IPS-20b (cell line): ENCODE measurements around the gene FBXL17.

Experiments
- H3K27ac ChIP-seq: one replicate; pipeline ENCODE4 v1.5.1; 2013; ENCODE audit warnings: low read length
- H3K27me3 ChIP-seq: 2 replicates; pipeline ENCODE4 v1.6.1; 2013; ENCODE audit warnings: mild to moderate bottlenecking, low read length, inconsistent platforms; ENCODE audit not compliant: insufficient read depth
- H3K36me3 ChIP-seq: 2 replicates; pipeline ENCODE4 v1.6.1; 2013; ENCODE audit warnings: low read depth, mild to moderate bottlenecking, inconsistent platforms, low read length, moderate library complexity; ENCODE audit not compliant: insufficient read depth
- H3K4me1 ChIP-seq: 2 replicates; pipeline ENCODE4 v1.6.1; 2013; ENCODE audit warnings: mild to moderate bottlenecking, control low read depth, inconsistent platforms, low read length, moderate library complexity; ENCODE audit not compliant: insufficient read depth
- H3K4me3 ChIP-seq: 2 replicates; pipeline ENCODE4 v1.5.1; 2013; ENCODE audit warnings: mild to moderate bottlenecking, low read length, inconsistent platforms
- H3K9ac ChIP-seq: 2 replicates; pipeline ENCODE4 v1.6.1; 2013; ENCODE audit warnings: low read depth, mild to moderate bottlenecking, inconsistent platforms, low read length, moderate library complexity
- H3K9me3 ChIP-seq: 2 replicates; pipeline ENCODE4 v1.6.1; 2013; ENCODE audit warnings: mild to moderate bottlenecking, low read depth, low read length, inconsistent platforms; ENCODE audit not compliant: insufficient read depth

Gene FBXL17

DNA sequence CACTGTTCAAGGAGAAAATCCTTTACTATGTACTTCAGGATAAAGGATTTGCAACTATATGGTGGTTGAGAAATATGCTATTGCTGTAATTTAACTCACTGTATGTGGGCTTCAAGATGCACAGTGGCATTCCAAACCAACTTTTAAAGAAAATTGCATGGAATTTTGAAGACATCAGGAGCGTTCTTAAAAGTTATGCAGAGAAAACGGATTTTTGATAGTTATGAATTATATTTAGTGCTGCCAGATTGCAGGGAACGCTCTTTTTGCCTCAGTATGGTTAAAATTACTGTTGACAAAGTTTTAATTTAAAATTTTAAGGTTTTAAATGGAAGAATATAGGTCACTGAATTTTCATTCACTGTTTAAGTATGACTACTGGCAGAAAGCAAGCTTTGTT, 375.1 kb downstream of the FBXL17 start:
- no peaks in the 10 kb centered on the region for H3K9me3 ChIP-seq
- no peaks in the 10 kb centered on the region for H3K4me1 ChIP-seq
- no peak overlapping the region for H3K9ac ChIP-seq
- H3K27me3 ChIP-seq: no peaks in the 10 kb centered on the region
- no peak overlapping the region for H3K4me3 ChIP-seq
- no peaks in the 10 kb centered on the region for H3K36me3 ChIP-seq
- H3K27ac ChIP-seq: no peak overlapping the region

DNA sequence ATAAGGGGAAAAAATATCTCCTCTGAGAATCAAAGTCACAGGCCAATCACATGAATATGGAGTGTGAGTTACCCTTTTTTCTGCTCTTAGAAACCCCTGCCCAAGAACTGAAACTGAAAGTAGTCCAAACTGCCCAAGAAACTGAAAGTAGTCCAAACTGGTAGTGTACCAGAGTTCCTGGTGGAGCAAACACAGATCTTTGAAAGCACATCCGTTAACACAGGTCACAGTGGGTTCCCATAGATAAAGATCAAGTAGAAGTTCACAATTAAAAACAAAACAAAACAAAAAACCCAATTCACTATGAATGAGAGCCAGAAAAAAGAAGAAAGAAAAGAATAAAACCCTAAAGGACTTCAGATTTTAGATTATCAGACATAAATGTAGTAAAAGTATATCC, 378.7 kb downstream of the FBXL17 start:
- Histone ChIP-seq H3K4me3 (no peak overlapping the region), H3K36me3 (no peaks in the 10 kb centered on the region), H3K9me3 (no peaks in the 10 kb centered on the region), H3K27me3 (no peaks in the 10 kb centered on the region), H3K4me1 (no peaks in the 10 kb centered on the region), H3K27ac (no peak overlapping the region), H3K9ac (no peak overlapping the region)

DNA sequence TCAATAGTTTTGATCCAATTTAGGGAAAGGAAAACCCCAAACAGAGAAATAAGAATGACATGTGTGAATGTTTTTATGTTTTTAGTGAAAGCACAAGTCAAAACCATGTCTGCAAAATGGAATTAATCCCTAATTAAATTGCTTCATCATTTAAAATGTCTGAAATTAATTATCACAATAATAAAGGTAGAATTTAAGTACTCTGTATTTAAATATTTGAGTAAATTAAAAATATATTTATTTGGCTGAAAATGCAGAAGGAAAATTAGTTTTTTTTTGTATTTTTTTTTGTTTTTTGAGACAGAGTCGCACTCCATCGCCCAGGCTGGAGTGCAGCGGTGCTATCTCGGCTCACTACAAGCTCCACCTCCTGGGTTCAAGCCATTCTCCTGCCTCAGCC, 380.7 kb downstream of the FBXL17 start:
- H3K9me3 ChIP-seq: no peaks in the 10 kb centered on the region
- peaks cover 9% of the 10 kb centered on the region for H3K4me1 ChIP-seq
- H3K9ac ChIP-seq: no peak overlapping the region
- no peak overlapping the region for H3K4me3 ChIP-seq
- no peak overlapping the region for H3K27ac ChIP-seq
- H3K36me3 ChIP-seq: no peaks in the 10 kb centered on the region
- H3K27me3 ChIP-seq: no peaks in the 10 kb centered on the region

DNA sequence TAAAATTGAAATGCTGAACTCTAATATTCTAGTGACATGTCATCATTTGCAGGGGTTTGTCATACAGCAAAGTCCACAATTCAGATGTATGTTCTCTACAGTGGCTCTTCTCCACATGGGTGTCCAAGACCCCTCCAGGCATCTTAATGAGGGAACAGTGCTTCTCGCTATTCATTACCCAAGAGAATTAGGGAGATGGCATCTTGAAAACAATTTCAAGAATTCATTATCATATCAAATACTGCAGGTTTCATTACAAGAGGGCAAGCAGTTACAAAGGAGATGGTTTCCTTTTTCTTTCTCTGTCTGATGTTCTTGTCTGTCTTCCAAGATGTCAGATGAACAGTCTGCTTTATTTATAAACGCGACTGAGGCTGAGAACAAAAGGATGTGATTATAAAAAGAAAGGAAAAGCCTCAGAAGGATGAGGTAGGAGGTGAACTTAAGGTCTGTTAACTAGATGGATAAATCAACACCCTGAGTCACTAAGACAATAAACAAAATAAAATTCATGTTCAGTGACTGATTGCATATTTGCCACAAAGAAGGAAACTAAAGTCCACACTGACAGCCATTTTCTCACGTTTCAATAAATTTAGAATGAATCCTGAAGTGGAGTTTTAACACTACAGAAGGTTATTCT, 384.4 kb downstream of the FBXL17 start:
- no peak overlapping the region; the same call in 1 of the 2 replicates for H3K4me3 ChIP-seq
- H3K27me3 ChIP-seq: no peaks in the 10 kb centered on the region
- H3K27ac ChIP-seq: no peak overlapping the region
- H3K4me1 ChIP-seq: peaks cover 9% of the 10 kb centered on the region
- no peaks in the 10 kb centered on the region for H3K36me3 ChIP-seq
- H3K9me3 ChIP-seq: no peaks in the 10 kb centered on the region
- H3K9ac ChIP-seq: no peak overlapping the region

DNA sequence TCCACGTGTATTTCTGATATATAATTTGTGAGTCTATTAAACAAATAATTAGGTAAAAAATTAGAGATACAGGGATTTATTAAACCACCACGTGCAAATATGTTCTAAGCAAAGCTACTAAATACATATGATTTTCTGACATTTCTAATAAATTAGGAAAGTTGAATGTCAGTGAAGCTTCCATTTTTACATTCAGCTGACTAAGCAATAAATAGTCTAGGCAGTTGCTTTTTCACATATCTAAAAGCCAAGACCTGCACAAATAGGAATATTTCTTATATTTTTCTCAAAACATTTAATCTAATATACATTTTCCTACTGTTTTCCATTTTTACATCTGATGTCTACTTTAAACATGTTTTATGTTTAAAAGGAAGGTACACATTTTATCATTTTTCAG, 388.6 kb downstream of the FBXL17 start:
- Histone ChIP-seq H3K36me3 (no peaks in the 10 kb centered on the region), H3K27me3 (no peaks in the 10 kb centered on the region), H3K4me1 (peaks cover 9% of the 10 kb centered on the region), H3K9ac (no peak overlapping the region), H3K9me3 (no peaks in the 10 kb centered on the region), H3K27ac (no peak overlapping the region), H3K4me3 (no peak overlapping the region)

DNA sequence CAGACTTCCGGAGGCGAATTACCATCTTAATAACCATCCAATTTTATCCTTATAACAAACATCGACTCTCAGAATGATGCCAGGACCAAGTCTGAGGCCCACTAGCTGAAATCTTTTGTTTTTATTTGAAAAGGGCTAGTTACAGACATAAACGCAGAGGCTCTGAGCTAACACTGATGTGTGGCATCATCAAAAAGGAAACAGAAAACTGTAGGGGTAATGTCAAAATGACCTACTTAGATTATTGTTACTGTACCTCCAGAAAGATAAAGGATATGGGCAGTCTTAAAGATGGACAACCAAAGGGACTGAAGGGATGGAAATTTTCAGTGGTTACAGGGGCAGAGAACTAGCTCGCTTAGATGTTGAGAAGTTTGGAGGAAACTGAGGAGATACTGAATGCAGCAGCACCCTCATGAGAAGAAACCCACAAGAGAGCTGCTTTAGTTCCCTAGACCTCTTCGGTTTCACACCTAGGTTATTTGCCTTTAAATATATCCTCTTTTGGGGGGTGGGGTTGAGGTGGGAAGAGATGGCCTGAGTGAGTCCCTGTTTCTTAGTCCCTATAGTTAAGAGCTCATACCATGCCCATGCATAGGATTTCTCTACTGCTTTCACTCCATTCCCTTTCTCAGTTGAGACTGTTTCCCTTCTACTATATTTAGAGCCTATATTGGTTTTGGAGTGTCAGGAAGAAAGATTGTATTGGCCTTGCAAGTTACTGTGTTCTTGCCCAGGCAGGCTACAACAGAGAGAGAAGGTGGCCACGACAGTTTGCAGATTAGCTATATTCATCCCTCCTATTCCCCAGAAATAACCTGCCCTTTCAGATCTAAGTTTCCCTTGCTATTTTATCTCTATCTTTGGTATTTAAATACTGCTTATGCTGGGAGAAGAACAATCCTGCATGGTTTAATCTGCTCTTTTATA, 390.8 kb downstream of the FBXL17 start:
- H3K27ac ChIP-seq: no peak overlapping the region
- no peaks in the 10 kb centered on the region for H3K4me1 ChIP-seq
- no peaks in the 10 kb centered on the region for H3K36me3 ChIP-seq
- H3K27me3 ChIP-seq: no peaks in the 10 kb centered on the region
- H3K4me3 ChIP-seq: no peak overlapping the region
- no peaks in the 10 kb centered on the region for H3K9me3 ChIP-seq
- no peak overlapping the region for H3K9ac ChIP-seq

DNA sequence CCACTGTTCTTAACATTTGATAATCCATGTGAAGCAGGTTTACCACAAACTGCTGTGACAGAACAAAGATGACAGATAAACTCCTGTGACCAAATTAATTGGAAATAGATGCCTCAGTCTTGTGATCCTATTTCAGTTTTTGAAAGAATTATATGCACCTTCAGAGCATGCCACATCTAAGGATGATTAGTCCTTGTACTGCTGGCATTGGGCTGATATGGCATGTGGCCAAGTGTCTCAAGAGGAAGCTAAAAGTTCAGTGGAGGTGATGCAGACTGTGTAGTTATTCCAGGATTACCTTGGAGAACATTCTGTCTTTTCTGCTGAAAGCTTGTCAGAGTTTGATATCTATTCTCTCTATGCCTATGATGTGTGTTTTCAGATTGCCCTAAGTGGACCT, 396.8 kb downstream of the FBXL17 start:
- Histone ChIP-seq H3K27ac (no peak overlapping the region), H3K4me1 (no peaks in the 10 kb centered on the region), H3K9me3 (no peaks in the 10 kb centered on the region), H3K9ac (no peak overlapping the region), H3K27me3 (no peaks in the 10 kb centered on the region), H3K36me3 (no peaks in the 10 kb centered on the region), H3K4me3 (no peak overlapping the region)

DNA sequence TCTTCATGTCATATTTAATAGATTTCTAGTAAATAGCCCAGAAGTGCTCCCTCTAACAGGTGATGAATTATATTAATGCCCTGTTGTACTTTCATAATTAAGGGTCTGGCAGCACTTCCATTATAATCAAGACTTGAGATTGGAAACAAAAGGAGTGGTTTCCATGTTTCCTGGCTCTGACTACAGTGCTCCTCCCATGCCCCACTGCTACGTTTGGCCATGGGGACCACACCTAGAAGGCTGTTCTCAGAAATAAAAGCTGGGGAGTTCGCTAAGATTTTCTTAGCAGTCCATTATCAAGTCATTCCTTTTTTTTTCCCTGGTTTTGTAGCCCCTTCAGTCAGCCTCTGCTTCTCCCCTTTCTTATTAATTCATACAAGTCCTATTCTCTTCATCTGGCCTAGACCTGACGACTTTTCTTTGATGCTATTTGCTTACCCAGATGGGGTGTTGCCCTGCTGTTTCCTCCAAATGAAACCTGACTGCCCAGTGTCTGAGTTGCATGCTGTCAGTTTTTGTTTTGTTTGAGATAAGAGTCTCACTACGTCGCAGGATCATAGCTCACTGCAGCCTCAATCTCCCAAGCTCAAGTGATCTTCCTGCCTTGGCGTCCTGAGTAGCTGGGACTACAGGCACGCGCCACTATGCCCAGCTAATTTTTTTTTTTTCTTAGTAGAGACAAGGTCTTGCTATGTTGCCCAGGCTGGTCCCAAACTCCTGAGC, 399.0 kb downstream of the FBXL17 start:
- Histone ChIP-seq H3K9ac (no peak overlapping the region), H3K27me3 (no peaks in the 10 kb centered on the region), H3K4me3 (no peak overlapping the region), H3K9me3 (no peaks in the 10 kb centered on the region), H3K27ac (no peak overlapping the region), H3K4me1 (0 out of 2 replicates have a peak, but pooled peaks cover 2% of the 10 kb centered on the region), H3K36me3 (no peaks in the 10 kb centered on the region)

DNA sequence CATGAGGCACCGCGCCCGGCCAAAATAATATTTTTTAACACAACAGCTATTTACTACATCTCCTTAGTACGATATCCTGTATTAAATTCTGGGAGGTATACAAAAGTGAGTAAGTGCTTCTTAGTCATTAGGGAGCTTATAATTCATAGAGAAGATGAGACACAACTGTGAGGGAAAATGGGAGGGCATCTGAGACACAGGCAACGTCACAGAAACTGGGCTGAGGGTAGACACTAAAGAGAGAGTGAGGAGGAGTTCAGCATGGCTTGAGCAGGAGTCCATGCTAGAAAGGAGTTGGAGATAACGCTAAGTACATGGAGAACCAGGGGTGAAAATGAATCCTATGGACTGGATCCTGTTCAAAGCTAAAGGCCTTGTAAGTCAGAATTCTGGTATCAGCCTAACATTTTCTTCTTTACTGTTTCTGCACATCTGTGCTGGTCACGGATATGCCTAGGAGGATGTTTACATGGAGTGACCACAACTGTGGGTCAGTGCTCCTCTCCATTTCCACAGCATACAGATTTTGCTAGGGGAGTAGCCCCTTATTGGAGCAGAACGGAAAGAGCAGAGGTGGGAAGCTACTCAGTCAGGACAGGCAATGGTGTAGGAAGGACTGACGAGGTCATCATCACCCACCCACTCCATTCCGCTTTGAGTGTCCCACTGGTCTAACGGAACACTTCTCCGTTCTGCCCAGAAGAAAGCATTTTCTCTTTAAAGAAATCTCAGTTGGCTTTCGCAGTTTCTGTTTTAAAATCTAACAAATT, 400.8 kb downstream of the FBXL17 start:
- Histone ChIP-seq H3K27ac (no peak overlapping the region), H3K36me3 (no peaks in the 10 kb centered on the region)

DNA sequence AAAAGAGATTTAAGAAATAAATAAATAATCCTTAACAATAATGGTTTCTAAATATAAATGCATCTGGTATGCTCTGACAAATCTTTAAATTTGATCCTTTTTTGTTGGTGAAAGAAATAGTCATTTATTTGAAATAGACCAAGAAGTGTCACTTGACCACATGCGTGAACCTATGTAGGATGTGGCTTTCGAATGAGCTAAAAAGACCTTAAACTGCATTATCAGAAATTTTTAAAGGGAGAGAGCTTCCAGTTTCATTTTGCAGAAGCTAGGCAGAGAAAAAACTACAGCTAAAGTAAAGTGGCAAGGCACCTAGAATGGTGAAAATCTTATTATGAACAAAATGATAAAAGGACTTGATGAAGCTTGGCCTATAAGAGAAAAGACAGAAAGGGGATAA, 402.0 kb downstream of the FBXL17 start:
- no peaks in the 10 kb centered on the region for H3K36me3 ChIP-seq
- H3K4me1 ChIP-seq: peaks cover 8% of the 10 kb centered on the region
- no peak overlapping the region for H3K27ac ChIP-seq
- H3K9me3 ChIP-seq: no peaks in the 10 kb centered on the region
- no peak overlapping the region for H3K4me3 ChIP-seq
- no peak overlapping the region for H3K9ac ChIP-seq
- H3K27me3 ChIP-seq: no peaks in the 10 kb centered on the region

More for the DNA sequence above, 400.8 kb downstream of the FBXL17 start:
- Histone ChIP-seq H3K27me3 (no peaks in the 10 kb centered on the region), H3K4me3 (no peak overlapping the region), H3K9me3 (no peaks in the 10 kb centered on the region), H3K4me1 (0 out of 2 replicates have a peak, but pooled peaks cover 2% of the 10 kb centered on the region), H3K9ac (no peak overlapping the region)

DNA sequence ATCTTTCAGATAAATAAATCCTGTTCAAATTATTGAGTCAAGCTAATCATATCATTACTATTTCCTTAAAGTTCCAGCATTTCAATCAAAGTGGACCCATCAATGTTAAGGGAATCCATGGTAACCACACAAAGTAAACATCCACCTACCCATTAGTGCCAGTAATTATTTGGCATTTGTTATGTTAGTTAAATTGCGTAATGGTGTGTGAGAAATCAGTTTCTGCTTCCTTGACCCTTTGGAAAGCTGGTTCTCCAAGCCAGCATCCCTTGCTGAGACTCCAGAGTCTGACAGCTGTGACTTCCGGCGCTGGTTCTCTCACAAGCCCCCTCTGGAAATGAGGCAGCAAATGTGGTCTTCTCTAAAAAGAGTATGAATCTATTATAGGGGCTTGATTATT, 402.6 kb downstream of the FBXL17 start:
- Histone ChIP-seq H3K4me3 (no peak overlapping the region), H3K27me3 (no peaks in the 10 kb centered on the region), H3K9ac (no peak overlapping the region), H3K27ac (no peak overlapping the region), H3K4me1 (peaks cover 14% of the 10 kb centered on the region), H3K36me3 (no peaks in the 10 kb centered on the region), H3K9me3 (no peaks in the 10 kb centered on the region)
